B cell (primary cell): ENCODE results near the gene SEPTIN11. TPM values are rescaled to one million over a fixed set of nuclear protein-coding genes. Genes with fewer than 3 reads are reported as not detected.

Experiments
- ATAC-seq: fragments of 200-7000 bp; cut with Tn5 transposase; one replicate; pipeline ENCODE4 v1.10.0; 2021; ENCODE audit warnings: low read depth, mild to moderate bottlenecking, moderate number of reproducible peaks, moderate library complexity
- CTCF ChIA-PET: fragments of 350-600 bp; sonication (Branson Sonifier 250); formaldehyde crosslinking; loops from one replicate; lab custom pipeline; 2021; ENCODE audit warnings: antibody characterized with exemption, inconsistent platforms; lab: Charles Lee
- POLR2A ChIA-PET: fragments of 350-600 bp; sonication (Branson Sonifier 250); formaldehyde crosslinking; loops from one replicate; lab custom pipeline; 2021; ENCODE audit warnings: antibody characterized with exemption; lab: Charles Lee
- DNase-seq: peaks from one replicate; pipeline ENCODE4 v3.0.0; 2013
- H2AFZ ChIP-seq: 2 replicates; pipeline ENCODE4 v1.6.1; 2012; ENCODE audit warnings: mild to moderate bottlenecking, low read depth, low read length; ENCODE audit not compliant: insufficient read depth, poor library complexity, severe bottlenecking
- H3K27ac ChIP-seq, 2 donors: 1 replicate in 1 of 2; 2 replicates in 1 of 2; pipeline ENCODE4 v1.5.1; 2012 to 2013; ENCODE audit warnings: low read length in 2 of 2, mild to moderate bottlenecking in 2 of 2, moderate library complexity in 1 of 2
- H3K27me3 ChIP-seq, 4 experiments: fragments of 200-600 bp in 1 of 4; sonication (generic) in 1 of 4; replicated peaks in 1 of 4; 1 replicate in 2 of 4; 2 replicates in 2 of 4; pipeline versions ENCODE4 v1.6.1 to v1.7.0; 2013 to 2016; ENCODE audit warnings: low read length in 3 of 4, mild to moderate bottlenecking in 2 of 4, mixed read lengths in 1 of 4, moderate library complexity in 1 of 4; ENCODE audit not compliant: insufficient read depth in 4 of 4, control insufficient read depth in 3 of 4; ENCODE audit errors: control extremely low read depth in 1 of 4
- H3K36me3 ChIP-seq, 2 experiments: replicated peaks in 1 of 2; 1 replicate in 1 of 2; 2 replicates in 1 of 2; pipeline versions ENCODE4 v1.6.1 to v1.7.1; 2013; ENCODE audit warnings: low read length in 1 of 2; ENCODE audit not compliant: insufficient read depth in 2 of 2, control insufficient read depth in 1 of 2; ENCODE audit errors: control extremely low read depth in 1 of 2, extremely low read depth in 1 of 2
- H3K4me1 ChIP-seq, 2 donors: fragments of 200-600 bp in 1 of 2; sonication (generic) in 1 of 2; 1 replicate in 1 of 2; 2 replicates in 1 of 2; pipeline versions ENCODE4 v1.5.1 to v1.6.1; 2013 to 2017; ENCODE audit warnings: low read length in 2 of 2; ENCODE audit not compliant: control insufficient read depth in 2 of 2, insufficient read depth in 2 of 2
- H3K4me2 ChIP-seq: replicated peaks from 2 replicates; pipeline ENCODE3; 2012; ENCODE audit warnings: mild to moderate bottlenecking, low read depth, low read length; ENCODE audit not compliant: poor library complexity, severe bottlenecking
- H3K4me3 ChIP-seq, 5 experiments: fragments of 200-600 bp in 1 of 5; sonication (generic) in 1 of 5; 1 replicate in 3 of 5; 2 replicates in 2 of 5; pipeline versions ENCODE4 v1.5.1 to v1.7.0; 2011 to 2016; ENCODE audit warnings: low read length in 4 of 5, mild to moderate bottlenecking in 4 of 5, low read depth in 2 of 5, control low read depth in 1 of 5, moderate library complexity in 1 of 5; ENCODE audit not compliant: insufficient read depth in 1 of 5; ENCODE audit errors: control extremely low read depth in 1 of 5, extremely low read depth in 1 of 5
- H3K79me2 ChIP-seq: fragments of 200-600 bp; sonication (generic); one replicate; pipeline ENCODE4 v1.6.0; 2016; ENCODE audit warnings: low read length; ENCODE audit not compliant: control insufficient read depth, insufficient read depth
- H3K9ac ChIP-seq: fragments of 200-600 bp; sonication (generic); 2 replicates; pipeline ENCODE4 v1.6.1; 2017; ENCODE audit warnings: mild to moderate bottlenecking, low read length, moderate library complexity
- H3K9me3 ChIP-seq, 3 donors: one replicate each; pipeline versions ENCODE4 v1.6.1 to v1.7.1; 2013; ENCODE audit warnings: low read length in 2 of 3; ENCODE audit not compliant: control insufficient read depth in 2 of 3, insufficient read depth in 1 of 3; ENCODE audit errors: control extremely low read depth in 1 of 3
- H4K20me1 ChIP-seq: 2 replicates; pipeline ENCODE4 v1.6.0; 2012; ENCODE audit warnings: mild to moderate bottlenecking, low read length; ENCODE audit not compliant: insufficient read depth, control insufficient read depth, poor library complexity, severe bottlenecking
- H3K27ac Mint-ChIP-seq: one replicate; pipeline ENCODE4 v1.8.0; 2021; ENCODE audit warnings: mixed read lengths
- H3K27me3 Mint-ChIP-seq: one replicate; pipeline ENCODE4 v1.8.0; 2021; ENCODE audit warnings: mixed read lengths
- H3K4me1 Mint-ChIP-seq: one replicate; pipeline ENCODE4 v1.8.0; 2021; ENCODE audit warnings: mixed read lengths
- H3K4me3 Mint-ChIP-seq: one replicate; pipeline ENCODE4 v1.8.0; 2021; ENCODE audit warnings: mixed read lengths
- H3K9me3 Mint-ChIP-seq: one replicate; pipeline ENCODE4 v1.8.0; 2022; ENCODE audit warnings: mixed read lengths; ENCODE audit not compliant: insufficient read depth
- CTCF ChIP-seq: fragments of 200-600 bp; IDR thresholded peaks from one replicate; pipeline ENCODE4 v1.8.0; 2022; ENCODE audit warnings: antibody characterized with exemption, mild to moderate bottlenecking
- EZH2 ChIP-seq: IDR thresholded peaks from 2 replicates; pipeline ENCODE4 v1.6.1; 2012; ENCODE audit warnings: borderline replicate concordance, low read depth, mild to moderate bottlenecking, moderate library complexity, low read length; ENCODE audit not compliant: insufficient read depth, poor library complexity, severe bottlenecking
- WGBS: methylation state at CpG from one replicate; pipeline ENCODE4 v1.1.5; 2013; ENCODE audit warnings: missing lambda C conversion rate; ENCODE audit not compliant: insufficient coverage; 5-methylcytosine and 5-hydroxymethylcytosine counted together
- intact Hi-C: fragments of 100-400 bp; cut with micrococcal nuclease; formaldehyde crosslinking; loops from one replicate; pipeline ENCODE4 v1.10.0; 2022
- polyA plus RNA-seq: library from polyadenylated mRNA; depleted of rRNA; stranded (reverse); fragments of >200 nt; gene quantifications from 2 replicates; pipeline ENCODE4 v1.2.3, GENCODE V29; 2012
- total RNA-seq, 2 donors: library from RNA; stranded (reverse); fragments of 120-200 nt in 1 of 2; gene quantifications; 1 replicate in 1 of 2; 2 replicates in 1 of 2; pipeline versions ENCODE4 v1.2.3 to v1.2.4, GENCODE V29; 2013 to 2022

The SEPTIN11 gene
- total and polyA plus RNA-seq, 2 donors (not counting 1 experiment from before 2014, with no cell fraction given) = 3.5 to 22.7 TPM

- ChIA-PET CTCF (no interaction called here), POLR2A (no interaction called here)
- Histone ChIP-seq H3K27ac (no peak overlapping the region), H3K4me1 (peaks cover 0 to 6% of the 10 kb centered on the region in 2 donors), H3K36me3 (no peaks in the 10 kb centered on the region), H2AFZ (no peak overlapping the region), H4K20me1 (no peaks in the 10 kb centered on the region), H3K79me2 (no peaks in the 10 kb centered on the region), H3K9me3 (peaks cover 0 to 8% (median 3%) of the 10 kb centered on the region in 3 donors), H3K9ac (no peak overlapping the region), H3K4me2 (no peak overlapping the region), H3K27me3 (no peaks in the 10 kb centered on the region), H3K4me3 (no peak overlapping the region)
- H3K27ac Mint-ChIP-seq = no peak overlapping the region
- TF ChIP-seq CTCF (no peak), EZH2 (no peak)
- peaks cover 5% of the 10 kb centered on the region for H3K4me1 Mint-ChIP-seq
- intact Hi-C loops = no loop called here
- no CpG with 5 or more reads among the region's 1 CpG for WGBS
- no peak for ATAC-seq
- H3K9me3 Mint-ChIP-seq = no peaks in the 10 kb centered on the region
- H3K27me3 Mint-ChIP-seq = no peaks in the 10 kb centered on the region
- no peak overlapping the region for H3K4me3 Mint-ChIP-seq
- no peak for DNase-seq
Observed at GRCh38 chr4:76943790-76944189, 5.8 kb upstream of the SEPTIN11 start.

- Mint-ChIP-seq H3K9me3 (no peaks in the 10 kb centered on the region), H3K4me1 (peaks cover 16% of the 10 kb centered on the region), H3K27me3 (no peaks in the 10 kb centered on the region), H3K4me3 (no peak overlapping the region), H3K27ac (no peak overlapping the region)
- peaks cover 0 to 8% (median 0%) of the 10 kb centered on the region in 3 donors for H3K9me3 ChIP-seq
- TF ChIP-seq CTCF = no peak
- no peak for TF ChIP-seq EZH2
- CTCF ChIA-PET = no interaction called here
- no peak overlapping the region for H3K4me2 ChIP-seq
- H2AFZ ChIP-seq = no peak overlapping the region
- POLR2A ChIA-PET = no interaction called here
- no peak for DNase-seq
- intact Hi-C loops = loop anchor here (5.0 kb wide), 1 partner anchor 915 kb away; the partner anchor contains the start of gene MRPL1
- peaks cover 4% of the 10 kb centered on the region for H3K79me2 ChIP-seq
- H3K9ac ChIP-seq = no peak overlapping the region
- no peak overlapping the region for H3K4me3 ChIP-seq
- H3K4me1 ChIP-seq = peaks cover 10 to 16% of the 10 kb centered on the region in 2 donors
- 89% methylated on average over 1 of the region's 2 CpGs for WGBS
- no peaks in the 10 kb centered on the region for H3K27me3 ChIP-seq
- no peaks in the 10 kb centered on the region for H4K20me1 ChIP-seq
- no peak for ATAC-seq
- H3K27ac ChIP-seq = no peak overlapping the region
- H3K36me3 ChIP-seq = no peaks in the 10 kb centered on the region
Observed at GRCh38 chr4:76947369-76947768, 2.2 kb upstream of the SEPTIN11 start.
